Heart left ventricle (tissue), 16 donors: ENCODE results near the gene AHCYL1. TPM values are rescaled to one million over a fixed set of nuclear protein-coding genes. Genes with fewer than 3 reads are reported as not detected.

Experiments
- ATAC-seq, 4 donors: fragments of 200-7000 bp; cut with Tn5 transposase; one replicate each; pipeline ENCODE4 v1.9.1; 2020 to 2022; ENCODE audit warnings: moderate library complexity in 4 of 4, mild to moderate bottlenecking in 3 of 4, moderate number of reproducible peaks in 1 of 4
- DNase-seq, 5 donors: peaks; one replicate each; pipeline ENCODE4 v3.0.0-alpha.2; 2020
- H3K27ac ChIP-seq, 12 donors: fragments of 200-600 bp; sonication (generic) in 4 of 12; one replicate each; pipeline versions ENCODE4 v1.5.0 to v1.8.0; 2016 to 2022; ENCODE audit warnings: mild to moderate bottlenecking in 2 of 12
- H3K27me3 ChIP-seq, 9 donors: fragments of 200-600 bp; sonication (generic) in 2 of 9; one replicate each; pipeline versions ENCODE4 v1.5.1 to v1.8.0; 2016 to 2022; ENCODE audit warnings: mild to moderate bottlenecking in 3 of 9
- H3K36me3 ChIP-seq, 9 donors: fragments of 200-600 bp; sonication (generic) in 2 of 9; one replicate each; pipeline versions ENCODE4 v1.5.0 to v1.8.0; 2018 to 2022; ENCODE audit warnings: mild to moderate bottlenecking in 2 of 9
- H3K4me1 ChIP-seq, 12 donors: fragments of 200-600 bp; sonication (generic) in 4 of 12; one replicate each; pipeline versions ENCODE4 v1.5.0 to v1.8.0; 2016 to 2022; ENCODE audit warnings: mild to moderate bottlenecking in 3 of 12
- H3K4me3 ChIP-seq, 12 donors: fragments of 200-600 bp; sonication (generic) in 4 of 12; one replicate each; pipeline versions ENCODE4 v1.5.0 to v1.8.0; 2017 to 2022; ENCODE audit warnings: mild to moderate bottlenecking in 9 of 12, moderate library complexity in 4 of 12
- H3K9me3 ChIP-seq, 12 donors: fragments of 200-600 bp; sonication (generic) in 4 of 12; one replicate each; pipeline versions ENCODE4 v1.5.0 to v1.8.0; 2016 to 2022; ENCODE audit warnings: mild to moderate bottlenecking in 1 of 12
- CTCF ChIP-seq, 12 donors: fragments of 200-600 bp; sonication (generic) in 4 of 12; IDR thresholded peaks; one replicate each; pipeline versions ENCODE4 v1.5.0 to v1.8.0; 2018 to 2022; ENCODE audit warnings: antibody characterized with exemption in 12 of 12, mild to moderate bottlenecking in 5 of 12
- POLR2A ChIP-seq, 2 donors: fragments of 450-650 bp; IDR thresholded peaks; one replicate each; pipeline ENCODE4 v1.6.1; 2017; ENCODE audit warnings: antibody characterized with exemption in 2 of 2, mild to moderate bottlenecking in 2 of 2, moderate library complexity in 2 of 2
- WGBS, 4 donors: extraction: QIAGEN DNeasy Blood & Tissue Kit in 2 of 4; methylation state at CpG; one replicate each; pipeline versions ENCODE4 v1.1.5 to v1.1.7; 2013 to 2018; 5-methylcytosine and 5-hydroxymethylcytosine counted together
- intact Hi-C, 10 donors: fragments of 100-400 bp; cut with DNase I; formaldehyde crosslinking; loops; one replicate each; pipeline versions ENCODE4 v1.11.1 to v1.14.2; 2022
- polyA plus RNA-seq, 2 donors: library from polyadenylated mRNA; stranded (reverse); fragments of 200-250 nt; gene quantifications; one replicate each; pipeline ENCODE4 v1.2.3, GENCODE V29; 2013
- total RNA-seq, 9 donors: library from RNA; depleted of rRNA in 2 of 9; stranded (reverse); fragments of >200 nt in 2 of 9; fragmentation: NEBNext Ultra II Directional in 3 of 9; extraction: Animal tissue kit (Norgen Biotek cat#: 25700) in 3 of 9; gene quantifications; one replicate each; pipeline versions ENCODE4 v1.1.0 to v1.2.4, GENCODE V29; 2016 to 2023
- donor health status: ischemic (EF 13 %, LVEDD 7.1; RV severe dilation, severe dysfunction).
- donor health status: healthy with polysubstance abuse.
- donor health status: DM: no; HTN: yes; CAD: no.
- donor health status: DM: no; HTN: no; CAD: no.
- donor health status: ischemic (EF 25% LVEDD 6.9; RV normal size, moderate dysfunction).
- donor health status: ischemic (EF 25% LVEDD 5.7; RV mildly dilated, moderate dysfunction).
- donor health status: healthy.
- donor health status: DM: yes; HTN: yes; CAD: no.
- donor health status: ischemic (EF 35%, LVEDD 5.7; RV mildly dilated, moderate dysfunction).
- donor health status: nonischemic (EF 11% LVEDD 7.7; RV severe dilation, severe dysfunction).
- donor health status: DM: yes; HTN: yes; CAD: no.
- donor health status: PGD.
- donor health status: ischemic (EF 29% LVEDD 5.4; RV normal size, mild dysfunction).
- donor health status: nonischemic (EF 23%, LVEDD 6.1; RV moderate dilation, normal function).

AHCYL1 gene
- total and polyA plus RNA-seq, 11 donors = 23.8 to 56.7 (median 42.1) TPM

DNA sequence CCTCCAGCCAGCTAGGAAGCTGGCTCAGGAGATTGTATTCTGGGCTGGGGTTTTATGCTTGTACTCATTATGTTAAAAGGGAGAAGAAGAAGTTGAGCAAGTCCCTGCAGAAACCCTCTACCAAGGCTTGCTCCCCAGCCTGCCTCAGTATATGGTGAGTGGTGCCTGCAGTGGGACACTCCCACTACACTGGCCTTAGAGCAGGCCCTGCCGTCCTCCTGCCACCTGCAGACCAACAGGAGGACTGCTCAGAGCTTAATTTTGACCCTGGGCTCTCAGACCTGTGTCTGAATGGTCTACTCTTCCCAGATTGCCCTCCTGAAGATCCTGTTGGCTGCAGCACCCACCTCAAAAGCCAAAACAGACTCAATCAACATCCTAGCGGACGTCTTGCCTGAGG lies 62.9 kb downstream of the AHCYL1 start:
- DNase-seq = no peak
- intact Hi-C loops = no loop called here
- WGBS, 4 donors = 80 to 87% (median 82%) methylated on average over 3 of the region's 3 CpGs
- Histone ChIP-seq H3K27me3 (no peaks in the 10 kb centered on the region), H3K9me3 (no peaks in the 10 kb centered on the region), H3K36me3 (peaks cover 4 to 100% (median 99%) of the 10 kb centered on the region in 9 donors), H3K27ac (no peak overlapping the region), H3K4me3 (no peak overlapping the region), H3K4me1 (peaks cover 0 to 23% (median 17%) of the 10 kb centered on the region in 12 donors)
- ATAC-seq = no peak
- no peak for TF ChIP-seq CTCF (IDR thresholded peaks at IDR 0.05)
- TF ChIP-seq POLR2A (IDR thresholded peaks at IDR 0.05) = no peak

- Histone ChIP-seq H3K4me3 (no peak overlapping the region), H3K4me1 (peaks cover 0 to 23% (median 17%) of the 10 kb centered on the region in 12 donors), H3K27me3 (no peaks in the 10 kb centered on the region), H3K9me3 (no peaks in the 10 kb centered on the region), H3K27ac (no peak overlapping the region), H3K36me3 (peaks cover 2 to 100% (median 99%) of the 10 kb centered on the region in 9 donors)
- no peak for DNase-seq
- intact Hi-C loops = no loop called here
- 77 to 96% (median 90%) methylated on average over 3 to 5 of the region's 5 CpGs; no CpG with 5 or more reads in 1 of the 4 donors for WGBS, 4 donors
- no peak for ATAC-seq
- TF ChIP-seq CTCF (IDR thresholded peaks at IDR 0.05) = no peak
- no peak for TF ChIP-seq POLR2A (IDR thresholded peaks at IDR 0.05)
These were observed 63.7 kb downstream of the AHCYL1 start for GRCh38 chr1:110048240-110048639.

GRCh38 chr1:110048923-110049601 lies 64.5 kb downstream of the AHCYL1 start:
- H3K4me3 ChIP-seq = no peak overlapping the region
- TF ChIP-seq CTCF (IDR thresholded peaks at IDR 0.05) (no peak), POLR2A (IDR thresholded peaks at IDR 0.05) (no peak)
- H3K9me3 ChIP-seq = no peaks in the 10 kb centered on the region
- H3K4me1 ChIP-seq = peaks cover 0 to 27% (median 17%) of the 10 kb centered on the region in 12 donors
- peak overlapping the region in 1 of 12 donors; percentile 17 for H3K27ac ChIP-seq
- intact Hi-C loops = no loop called here
- peaks cover 0 to 100% (median 99%) of the 10 kb centered on the region in 9 donors for H3K36me3 ChIP-seq
- no peak for DNase-seq
- ATAC-seq = peak in 2 of 4 donors; percentile 4
- 84 to 91% (median 85%) methylated on average over 9 of the region's 9 CpGs for WGBS, 4 donors
- H3K27me3 ChIP-seq = no peaks in the 10 kb centered on the region

- peaks cover 5 to 100% (median 99%) of the 10 kb centered on the region in 9 donors for H3K36me3 ChIP-seq
- H3K9me3 ChIP-seq = no peaks in the 10 kb centered on the region
- no peaks in the 10 kb centered on the region for H3K27me3 ChIP-seq
- WGBS, 4 donors = 59 to 75% (median 72%) methylated on average over 8 to 11 of the region's 11 CpGs
- H3K27ac ChIP-seq = peak overlapping the region in 7 of 12 donors; percentile 16 to 73 (median 37)
- intact Hi-C loops = loop anchor here in 6 of 10 donors (5.0 to 10.0 kb wide), 5 partner anchors 52 to 265 kb away; no protein-coding TSS in a partner anchor
- peaks cover 0 to 30% (median 17%) of the 10 kb centered on the region in 12 donors for H3K4me1 ChIP-seq
- TF ChIP-seq POLR2A (IDR thresholded peaks at IDR 0.05) (no peak), CTCF (IDR thresholded peaks at IDR 0.05) (no peak)
- DNase-seq = no peak
- ATAC-seq = no peak
- no peak overlapping the region for H3K4me3 ChIP-seq
These were observed 65.4 kb downstream of the AHCYL1 start for GRCh38 chr1:110049801-110050601.
